ENCODE data around the gene ADARB1. TPM values are rescaled to one million over a fixed set of nuclear protein-coding genes. Genes with fewer than 3 reads are reported as not detected.

Gene ADARB1
- total and polyA plus RNA-seq, 2 experiments from 2014 or later, result 4.8 to 14.8 TPM

GRCh38 chr21:45202889-45203288 lies 128.5 kb downstream of the ADARB1 start (continued):
- TF ChIP-seq ZNF462 (CRISPR knock-in tag; IDR thresholded peaks at IDR 0.05), result no peak
- TF ChIP-seq ZNF114 (CRISPR knock-in tag; IDR thresholded peaks at IDR 0.05), result no peak
- no peak for TF ChIP-seq REST (IDR thresholded peaks at IDR 0.05; ENCODE audit: unreplicated experiment)
- no peak for TF ChIP-seq ETS1 (IDR thresholded peaks at IDR 0.05)

GRCh38 chr21:45203983-45204382 lies 129.6 kb downstream of the ADARB1 start:
- Histone ChIP-seq H3K79me2 (replicated peaks; ENCODE audit: insufficient read depth) (no peaks in the 10 kb centered on the region), H3F3A (replicated peaks; ENCODE audit: low read depth) (no peaks in the 10 kb centered on the region), H3K36me3 (ENCODE audit: insufficient read depth) (no peaks in the 10 kb centered on the region), H4K20me1 (replicated peaks; ENCODE audit: insufficient read depth) (no peaks in the 10 kb centered on the region), H3K27ac (ENCODE audit: low read depth) (no peak overlapping the region), H3K9me2 (ENCODE audit: insufficient read depth) (no peaks in the 10 kb centered on the region), H3K4me2 (no peak overlapping the region), H3K4me1 (ENCODE audit: insufficient read depth) (no peaks in the 10 kb centered on the region), H3K27me3 (ENCODE audit: insufficient read depth) (no peaks in the 10 kb centered on the region), H3K4me3 (no peak overlapping the region), H2AFZ (no peak overlapping the region)
- Mint-ChIP-seq H3K9me3 (no peaks in the 10 kb centered on the region), H3K36me3 (ENCODE audit: low read depth) (no peaks in the 10 kb centered on the region), H3K4me1 (peaks cover 7% of the 10 kb centered on the region; the same call in 2 of the 3 replicates), H3K27ac (no peak overlapping the region), H3K4me3 (no peak overlapping the region), H3K27me3 (ENCODE audit: insufficient read depth, low read depth, poor library complexity) (peaks cover 4% of the 10 kb centered on the region)
- TF ChIP-seq STAT1 (IDR thresholded peaks at IDR 0.05; ENCODE audit: unreplicated experiment) (no peak), ZNF331 (CRISPR knock-in tag; IDR thresholded peaks at IDR 0.05; ENCODE audit: low read depth) (no peak)
- no peak for ATAC-seq
- DNase-seq (ENCODE audit: low spot score), result no peak
